MG63 (cell line): ENCODE results near the gene SKI. TPM values are rescaled to one million over a fixed set of nuclear protein-coding genes. Genes with fewer than 3 reads are reported as not detected.

Source experiments
- DNase-seq: peaks from one replicate; pipeline ENCODE4 v3.0.0-alpha.2; 2020
- H3K27me3 ChIP-seq: fragments of 250-450 bp; sonication (Bioruptor Pico); 2 replicates; pipeline ENCODE4 v1.5.1; 2020; ENCODE audit warnings: mild to moderate bottlenecking, moderate library complexity
- H3K36me3 ChIP-seq: fragments of 250-450 bp; sonication (Bioruptor Pico); 2 replicates; pipeline ENCODE4 v1.5.1; 2020; ENCODE audit warnings: mild to moderate bottlenecking, moderate library complexity
- H3K4me3 ChIP-seq: fragments of 250-450 bp; sonication (Bioruptor Pico); 2 replicates; pipeline ENCODE4 v1.5.1; 2020; ENCODE audit warnings: mild to moderate bottlenecking, moderate library complexity
- H3K9me3 ChIP-seq: fragments of 250-450 bp; sonication (Bioruptor Pico); 2 replicates; pipeline ENCODE4 v1.5.1; 2020; ENCODE audit warnings: mild to moderate bottlenecking, moderate library complexity
- total RNA-seq: library from RNA; depleted of rRNA; stranded (reverse); fragments of >200 nt; shearing (Covaris generic); gene quantifications from 2 replicates; pipeline ENCODE4 v1.2.3, GENCODE V29; 2014; ENCODE audit warnings: low replicate concordance

Gene SKI
- total RNA-seq, 1 experiment from 2014 or later = 9.2 TPM

GRCh38 chr1:2270260-2271100, 42.4 kb downstream of the SKI start:
- DNase-seq = no peak
- H3K9me3 ChIP-seq = no peaks in the 10 kb centered on the region
- no peak overlapping the region for H3K4me3 ChIP-seq
- no peaks in the 10 kb centered on the region; the same call in none of the 2 replicates for H3K36me3 ChIP-seq
- no peaks in the 10 kb centered on the region for H3K27me3 ChIP-seq

GRCh38 chr1:2271211-2271721, 43.1 kb downstream of the SKI start:
- no peak overlapping the region for H3K4me3 ChIP-seq
- H3K9me3 ChIP-seq = no peaks in the 10 kb centered on the region
- H3K36me3 ChIP-seq = no peaks in the 10 kb centered on the region; the same call in none of the 2 replicates
- H3K27me3 ChIP-seq = no peaks in the 10 kb centered on the region
- DNase-seq = no peak

GRCh38 chr1:2271841-2272655, 43.9 kb downstream of the SKI start:
- no peak for DNase-seq
- Histone ChIP-seq H3K4me3 (no peak overlapping the region), H3K27me3 (no peaks in the 10 kb centered on the region)

GRCh38 chr1:2272686-2273400, 44.7 kb downstream of the SKI start:
- no peak for DNase-seq
- Histone ChIP-seq H3K4me3 (no peak overlapping the region), H3K36me3 (peaks cover 8% of the 10 kb centered on the region), H3K9me3 (no peaks in the 10 kb centered on the region), H3K27me3 (no peaks in the 10 kb centered on the region)

More at GRCh38 chr1:2271841-2272655, 43.9 kb downstream of the SKI start:
- Histone ChIP-seq H3K36me3 (peaks cover 2% of the 10 kb centered on the region), H3K9me3 (no peaks in the 10 kb centered on the region)

GRCh38 chr1:2273401-2274090, 45.4 kb downstream of the SKI start:
- Histone ChIP-seq H3K36me3 (peaks cover 10% of the 10 kb centered on the region), H3K27me3 (no peaks in the 10 kb centered on the region), H3K9me3 (no peaks in the 10 kb centered on the region), H3K4me3 (no peak overlapping the region)
- no peak for DNase-seq

- H3K4me3 ChIP-seq = no peak overlapping the region
- no peak for DNase-seq
- peaks cover 10% of the 10 kb centered on the region for H3K36me3 ChIP-seq
- H3K9me3 ChIP-seq = no peaks in the 10 kb centered on the region
- no peaks in the 10 kb centered on the region for H3K27me3 ChIP-seq
These were observed 46.3 kb downstream of the SKI start for GRCh38 chr1:2274231-2274928.

GRCh38 chr1:2274929-2275475, 46.9 kb downstream of the SKI start:
- Histone ChIP-seq H3K36me3 (peaks cover 10% of the 10 kb centered on the region), H3K9me3 (no peaks in the 10 kb centered on the region), H3K4me3 (no peak overlapping the region), H3K27me3 (no peaks in the 10 kb centered on the region)
- DNase-seq = no peak

- DNase-seq = no peak
- Histone ChIP-seq H3K4me3 (no peak overlapping the region), H3K27me3 (no peaks in the 10 kb centered on the region), H3K9me3 (no peaks in the 10 kb centered on the region), H3K36me3 (peaks cover 10% of the 10 kb centered on the region)
These were observed 47.8 kb downstream of the SKI start for GRCh38 chr1:2275796-2276536.

GRCh38 chr1:2276803-2277580, 48.9 kb downstream of the SKI start:
- H3K36me3 ChIP-seq = peaks cover 10% of the 10 kb centered on the region
- no peaks in the 10 kb centered on the region for H3K9me3 ChIP-seq
- no peak overlapping the region for H3K4me3 ChIP-seq
- H3K27me3 ChIP-seq = no peaks in the 10 kb centered on the region
- DNase-seq = no peak

- no peaks in the 10 kb centered on the region for H3K27me3 ChIP-seq
- peaks cover 10% of the 10 kb centered on the region for H3K36me3 ChIP-seq
- H3K9me3 ChIP-seq = no peaks in the 10 kb centered on the region
- peak; percentile 17 for DNase-seq
- no peak overlapping the region for H3K4me3 ChIP-seq
These were observed 49.8 kb downstream of the SKI start for GRCh38 chr1:2277741-2278488.

- Histone ChIP-seq H3K9me3 (no peaks in the 10 kb centered on the region), H3K36me3 (peaks cover 10% of the 10 kb centered on the region), H3K4me3 (no peak overlapping the region), H3K27me3 (no peaks in the 10 kb centered on the region)
- no peak for DNase-seq
These were observed 50.6 kb downstream of the SKI start for GRCh38 chr1:2278591-2279209.

GRCh38 chr1:2279210-2279639, 51.1 kb downstream of the SKI start:
- peak; percentile 55 for DNase-seq
- H3K36me3 ChIP-seq = peaks cover 10% of the 10 kb centered on the region
- no peaks in the 10 kb centered on the region for H3K27me3 ChIP-seq
- H3K4me3 ChIP-seq = no peak overlapping the region
- no peaks in the 10 kb centered on the region for H3K9me3 ChIP-seq

- H3K27me3 ChIP-seq = no peaks in the 10 kb centered on the region
- peaks cover 10% of the 10 kb centered on the region for H3K36me3 ChIP-seq
- H3K4me3 ChIP-seq = no peak overlapping the region
- H3K9me3 ChIP-seq = no peaks in the 10 kb centered on the region
- no peak for DNase-seq
These were observed 51.7 kb downstream of the SKI start for GRCh38 chr1:2279817-2280216.
